H1 (cell line): ENCODE measurements around the gene GULP1. TPM values are rescaled to one million over a fixed set of nuclear protein-coding genes. Genes with fewer than 3 reads are reported as not detected.

Experiments used
- EZH2 ChIP-seq: fragments of 200-600 bp; sonication (generic); IDR thresholded peaks from 2 replicates; pipeline ENCODE4 v1.7.1; 2012; ENCODE audit warnings: low read depth, mild to moderate bottlenecking, moderate library complexity, low read length, inconsistent platforms; ENCODE audit not compliant: severe bottlenecking
- polyA plus RNA-seq, 7 experiments: library from polyadenylated mRNA; depleted of rRNA in 3 of 7; stranded (reverse) in 5 of 7; unstranded in 2 of 7; fragments of >200 nt in 5 of 7; fragments of 200-250 nt in 2 of 7; gene quantifications; 1 replicate in 5 of 7; 2 replicates in 1 of 7; 4 replicates in 1 of 7; pipeline versions ENCODE4 v1.2.1 to v1.2.3, GENCODE V29; 2011 to 2013; ENCODE audit warnings: missing spikeins in 2 of 7, mixed read lengths in 2 of 7
- total RNA-seq: library from RNA; stranded (reverse); fragmentation: NEBNext Ultra II Directional; extraction: Animal tissue kit (Norgen Biotek cat#: 25700); gene quantifications from 2 replicates; pipeline ENCODE4 v1.2.1, GENCODE V29; 2021

Gene GULP1
- total and polyA plus RNA-seq, 2 of the 8 experiments (the other 6 are each of a cell fraction or from before 2014, with no cell fraction given): 69.7 to 139 TPM

- no peak for TF ChIP-seq EZH2
Observed at GRCh38 chr2:188609321-188610049, 317.8 kb downstream of the GULP1 start (continued).
